ENCODE data around the gene UVSSA. TPM values are rescaled to one million over a fixed set of nuclear protein-coding genes. Genes with fewer than 3 reads are reported as not detected.

Gene UVSSA
- 8.2 and 8.8 TPM in 2 replicates for total RNA-seq

GRCh38 chr4:1346781-1347409 lies at the start of gene UVSSA:
UVSSA (plus strand) TSS chr4:1347208; CDS start chr4:1348092, 884 bp downstream.

GRCh38 chr4:1406394-1406980 lies 59.5 kb downstream of the UVSSA start, which contains the start of gene NKX1-1:
NKX1-1 (minus strand) TSS chr4:1406442; CDS start chr4:1406442, 0 bp downstream.

Other genes starting within 250 kb of the UVSSA start
- gene RNF212, start 233.6 kb upstream of the UVSSA start, total RNA-seq: 0.48 and 5.9 TPM in 2 replicates
- 0.65 and 1.3 TPM in 2 replicates for gene SPON2, start 174.6 kb upstream of the UVSSA start, total RNA-seq
- gene CTBP1, start 98.1 kb upstream of the UVSSA start, total RNA-seq: 259 and 290 TPM in 2 replicates
- gene MAEA, start 57.3 kb upstream of the UVSSA start, total RNA-seq: 62.4 and 64.1 TPM in 2 replicates
- gene NKX1-1, start 59.2 kb downstream of the UVSSA start, total RNA-seq: not detected in 2 replicates